Small intestine (tissue), 7 donors: ENCODE measurements around the gene G2E3. TPM values are rescaled to one million over a fixed set of nuclear protein-coding genes. Genes with fewer than 3 reads are reported as not detected.

Experiments used
- DNase-seq, 2 donors: peaks; one replicate each; pipeline versions ENCODE4 v3.0.0 to v3.0.0-alpha.2; 2013
- FAIRE-seq: peaks from 2 replicates; lab custom pipeline; 2012; peaks lifted over from hg19 to GRCh38; lab: Jason Lieb, UNC
- H3K27ac ChIP-seq, 3 donors: one replicate each; pipeline ENCODE4 v1.5.1; 2013; ENCODE audit warnings: low read length in 2 of 3, mild to moderate bottlenecking in 2 of 3, control low read depth in 1 of 3, inconsistent platforms in 1 of 3, low read depth in 1 of 3, moderate library complexity in 1 of 3
- H3K27me3 ChIP-seq, 3 donors: one replicate each; pipeline ENCODE4 v1.6.1; 2013; ENCODE audit warnings: low read length in 3 of 3, inconsistent platforms in 1 of 3; ENCODE audit not compliant: control insufficient read depth in 3 of 3, insufficient read depth in 3 of 3
- H3K36me3 ChIP-seq, 3 donors: one replicate each; pipeline ENCODE4 v1.6.1; 2013; ENCODE audit warnings: low read length in 3 of 3, inconsistent platforms in 1 of 3, low read depth in 1 of 3, mild to moderate bottlenecking in 1 of 3, moderate library complexity in 1 of 3; ENCODE audit not compliant: control insufficient read depth in 3 of 3, insufficient read depth in 2 of 3
- H3K4me1 ChIP-seq, 3 donors: one replicate each; pipeline ENCODE4 v1.6.1; 2013; ENCODE audit warnings: low read length in 2 of 3, inconsistent platforms in 1 of 3, low read depth in 1 of 3, mild to moderate bottlenecking in 1 of 3, moderate library complexity in 1 of 3; ENCODE audit not compliant: control insufficient read depth in 3 of 3, insufficient read depth in 2 of 3
- H3K4me3 ChIP-seq, 3 donors: one replicate each; pipeline ENCODE4 v1.5.1; 2013; ENCODE audit warnings: low read length in 3 of 3, control low read depth in 1 of 3, inconsistent platforms in 1 of 3, low read depth in 1 of 3, mild to moderate bottlenecking in 1 of 3, moderate library complexity in 1 of 3
- H3K9me3 ChIP-seq, 2 donors: one replicate each; pipeline ENCODE4 v1.6.1; 2013; ENCODE audit warnings: low read depth in 1 of 2, low read length in 1 of 2; ENCODE audit not compliant: control insufficient read depth in 2 of 2, insufficient read depth in 1 of 2
- whole genome bisulfite sequencing, 3 donors: extraction: QIAGEN DNeasy Blood & Tissue Kit; methylation state at CpG; one replicate each; pipeline ENCODE4 v1.1.7; 2013; 5-methylcytosine and 5-hydroxymethylcytosine counted together
- polyA plus RNA-seq, 4 donors: library from polyadenylated mRNA; stranded (reverse) in 3 of 4; unstranded in 1 of 4; fragments of 200-250 nt in 3 of 4; fragments of 120-200 nt in 1 of 4; gene quantifications; one replicate each; pipeline versions ENCODE4 v1.2.1 to v1.2.3, GENCODE V29; 2013
- donor health status: healthy with polysubstance abuse.
- donor health status: control.
- donor health status: control.
- donor health status: Bipolar disorder and iron deficiency.
- donor health status: healthy.

Gene G2E3
- polyA plus RNA-seq, 4 donors, result 2.2 to 14.4 (median 3.6) TPM

- no peak for FAIRE-seq
- Histone ChIP-seq H3K27ac (no peak overlapping the region), H3K27me3 (no peaks in the 10 kb centered on the region), H3K36me3 (no peaks in the 10 kb centered on the region), H3K4me1 (no peaks in the 10 kb centered on the region), H3K9me3 (peaks cover 0 to 6% of the 10 kb centered on the region in 2 donors), H3K4me3 (no peak overlapping the region)
- no peak for DNase-seq
Observed at GRCh38 chr14:30550335-30550734, 8.6 kb upstream of the G2E3 start.

GRCh38 chr14:30551460-30551859 lies 7.5 kb upstream of the G2E3 start:
- H3K36me3 ChIP-seq, result no peaks in the 10 kb centered on the region
- no peak overlapping the region for H3K4me3 ChIP-seq
- DNase-seq (no peak), FAIRE-seq (no peak)
- no peaks in the 10 kb centered on the region for H3K27me3 ChIP-seq
- no peak overlapping the region for H3K27ac ChIP-seq
- H3K4me1 ChIP-seq, result no peaks in the 10 kb centered on the region
- H3K9me3 ChIP-seq, result peaks cover 0 to 2% of the 10 kb centered on the region in 2 donors
- 38 to 67% (median 43%) methylated on average over 1 of the region's 1 CpG for WGBS, 3 donors

GRCh38 chr14:30553311-30553989 lies 5.5 kb upstream of the G2E3 start:
- no peaks in the 10 kb centered on the region for H3K36me3 ChIP-seq
- no peaks in the 10 kb centered on the region for H3K27me3 ChIP-seq
- H3K27ac ChIP-seq, result no peak overlapping the region
- FAIRE-seq (no peak), DNase-seq (peak; percentile 42 to 69)
- H3K4me1 ChIP-seq, result no peaks in the 10 kb centered on the region
- no peak overlapping the region for H3K4me3 ChIP-seq
- WGBS, 3 donors, result 42 to 71% (median 63%) methylated on average over 3 of the region's 3 CpGs
- H3K9me3 ChIP-seq, result no peaks in the 10 kb centered on the region

- peak overlapping the region; percentile 88 to 94 (median 93) for H3K27ac ChIP-seq
- peaks cover 0 to 3% (median 0%) of the 10 kb centered on the region in 3 donors for H3K36me3 ChIP-seq
- 6 to 42% (median 13%) methylated on average over 6 of the region's 6 CpGs for WGBS, 3 donors
- H3K9me3 ChIP-seq, result no peaks in the 10 kb centered on the region
- DNase-seq (no peak), FAIRE-seq (no peak)
- H3K4me3 ChIP-seq, result peak overlapping the region; percentile 84 to 99 (median 96)
- peaks cover 0 to 2% (median 0%) of the 10 kb centered on the region in 3 donors for H3K4me1 ChIP-seq
- no peaks in the 10 kb centered on the region for H3K27me3 ChIP-seq
Observed at GRCh38 chr14:30558362-30558674, 640 bp upstream of the G2E3 start.

- no peaks in the 10 kb centered on the region for H3K27me3 ChIP-seq
- peak; percentile 23 to 50 for DNase-seq
- peak overlapping the region; percentile 88 to 94 (median 93) for H3K27ac ChIP-seq
- no peak for FAIRE-seq
- 0% methylated on average over 16 of the region's 16 CpGs for WGBS, 3 donors
- no peaks in the 10 kb centered on the region for H3K9me3 ChIP-seq
- H3K4me3 ChIP-seq, result peak overlapping the region; percentile 84 to 99 (median 96)
- peaks cover 0 to 3% (median 0%) of the 10 kb centered on the region in 3 donors for H3K36me3 ChIP-seq
- peaks cover 0 to 2% (median 0%) of the 10 kb centered on the region in 3 donors for H3K4me1 ChIP-seq
Observed at GRCh38 chr14:30559638-30560091, 707 bp downstream of the G2E3 start.

GRCh38 chr14:30560581-30560980 lies 1.6 kb downstream of the G2E3 start:
- Histone ChIP-seq H3K27me3 (no peaks in the 10 kb centered on the region), H3K9me3 (no peaks in the 10 kb centered on the region), H3K27ac (no peak overlapping the region), H3K4me1 (peaks cover 0 to 2% (median 0%) of the 10 kb centered on the region in 3 donors), H3K36me3 (peaks cover 0 to 3% (median 0%) of the 10 kb centered on the region in 3 donors), H3K4me3 (no peak overlapping the region)
- FAIRE-seq (no peak), DNase-seq (no peak)
- 74 to 83% (median 77%) methylated on average over 1 of the region's 1 CpG for WGBS, 3 donors

- Histone ChIP-seq H3K27me3 (no peaks in the 10 kb centered on the region), H3K36me3 (peaks cover 0 to 3% (median 1%) of the 10 kb centered on the region in 3 donors), H3K9me3 (no peaks in the 10 kb centered on the region), H3K4me1 (peaks cover 0 to 2% (median 0%) of the 10 kb centered on the region in 3 donors), H3K27ac (no peak overlapping the region), H3K4me3 (no peak overlapping the region)
- no peak for FAIRE-seq
- WGBS, 3 donors, result 97 to 98% (median 97%) methylated on average over 2 of the region's 2 CpGs
- DNase-seq, result no peak
Observed at GRCh38 chr14:30564235-30564867, 5.4 kb downstream of the G2E3 start.

- Histone ChIP-seq H3K27me3 (no peaks in the 10 kb centered on the region), H3K9me3 (no peaks in the 10 kb centered on the region), H3K27ac (no peak overlapping the region), H3K4me3 (no peak overlapping the region), H3K36me3 (peaks cover 0 to 3% (median 1%) of the 10 kb centered on the region in 3 donors), H3K4me1 (peaks cover 0 to 2% (median 0%) of the 10 kb centered on the region in 3 donors)
- no peak for FAIRE-seq
- DNase-seq, result no peak
Observed at GRCh38 chr14:30564868-30565248, 5.9 kb downstream of the G2E3 start.
